HG03175 (cell line): Measurements from ENCODE around the gene ZFAND5.

Experiments used
- ATAC-seq: cut with Tn5 transposase; IDR thresholded peaks from one replicate; pipeline ENCODE4 v1.9.1; 2021; ENCODE audit warnings: mild to moderate bottlenecking, moderate library complexity; ENCODE audit not compliant: unreplicated experiment

ZFAND5 gene

GRCh38 chr9:72327631-72328030 is 37.4 kb downstream of the ZFAND5 start:
- ATAC-seq: peak; percentile 67

- no peak for ATAC-seq
Observed at GRCh38 chr9:72326641-72327040, 38.4 kb downstream of the ZFAND5 start.

GRCh38 chr9:72324974-72325373 is 40.0 kb downstream of the ZFAND5 start:
- no peak for ATAC-seq

- no peak for ATAC-seq
Observed at GRCh38 chr9:72322678-72323077, 42.3 kb downstream of the ZFAND5 start.

GRCh38 chr9:72322259-72322658 is 42.7 kb downstream of the ZFAND5 start:
- no peak for ATAC-seq

DNA sequence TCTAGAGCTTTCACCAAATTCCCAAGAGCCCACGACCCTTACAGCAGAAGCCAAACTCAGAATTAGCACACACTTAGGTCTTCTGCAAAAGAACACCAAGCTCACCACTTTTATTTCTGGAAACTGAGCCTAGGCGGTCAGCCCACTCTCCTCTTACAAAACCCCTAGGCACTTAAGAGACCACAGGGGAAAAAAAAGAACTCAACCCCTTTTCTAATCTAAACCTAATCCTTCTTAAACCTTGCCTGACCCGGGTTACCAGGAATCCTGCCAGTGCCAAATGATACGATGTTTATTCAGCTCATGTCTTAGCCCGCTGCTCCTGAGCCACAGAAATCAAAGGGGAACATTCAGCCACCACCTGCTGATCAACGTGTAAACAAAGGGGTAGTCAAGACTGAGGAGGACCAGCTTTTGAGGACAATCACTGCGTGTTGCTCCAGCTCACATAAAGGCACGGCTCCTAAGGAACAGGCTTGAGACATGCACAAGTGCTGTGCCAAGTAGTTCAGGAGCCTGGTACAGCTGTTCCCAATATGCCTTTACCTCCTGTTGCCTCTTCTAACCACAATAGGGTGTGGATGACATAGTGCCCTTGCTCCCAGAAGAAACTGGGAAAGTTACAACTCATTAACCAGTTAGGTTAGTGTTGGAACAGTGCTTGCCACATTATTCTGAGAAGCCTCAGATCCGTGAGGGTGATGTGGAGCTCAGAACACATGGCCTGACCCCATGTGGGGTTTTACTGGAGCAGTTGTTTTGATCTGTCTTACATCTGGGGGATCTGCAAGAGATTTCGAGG is 49.3 kb downstream of the ZFAND5 start:
- no peak for ATAC-seq

DNA sequence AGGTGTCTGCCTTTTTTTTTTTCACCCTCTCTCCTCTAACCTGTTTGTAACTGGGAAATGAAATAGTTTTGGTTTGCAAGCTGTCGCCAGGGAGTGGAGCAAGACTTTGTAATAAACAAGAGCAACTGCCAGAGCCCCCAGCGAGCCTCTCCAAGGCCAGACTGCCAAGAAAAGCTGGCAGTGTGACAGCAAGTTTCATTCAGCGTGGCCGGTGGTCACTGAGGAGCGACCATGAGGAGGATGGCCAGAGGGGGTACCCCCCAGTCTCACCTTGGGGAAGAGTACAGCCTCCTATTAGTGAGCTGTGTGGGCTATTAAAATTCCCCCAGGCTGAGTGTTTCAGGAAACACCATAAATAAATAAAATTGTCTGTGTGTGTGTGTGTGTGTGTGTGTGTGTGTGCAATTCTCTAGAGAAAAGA is 49.9 kb downstream of the ZFAND5 start:
- no peak for ATAC-seq

DNA sequence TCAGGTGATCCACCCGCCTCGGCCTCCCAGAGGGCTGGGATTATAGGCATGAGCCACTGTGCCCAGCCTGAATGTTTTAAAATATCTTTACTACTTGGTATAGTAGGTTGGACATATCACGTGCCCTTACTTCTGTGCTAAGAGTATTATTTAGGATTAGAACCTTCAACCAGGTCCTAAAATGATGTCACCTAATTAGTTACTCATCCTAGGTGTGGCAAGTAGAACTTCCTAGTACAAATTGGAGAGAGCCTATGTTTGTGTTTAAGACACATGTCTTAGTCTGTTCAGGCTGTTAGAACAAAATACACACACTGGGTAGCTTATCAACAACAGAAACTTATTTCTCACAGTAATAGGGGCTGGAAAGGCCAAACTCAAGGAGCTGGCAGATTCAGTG is 51.5 kb downstream of the ZFAND5 start:
- ATAC-seq: no peak

DNA sequence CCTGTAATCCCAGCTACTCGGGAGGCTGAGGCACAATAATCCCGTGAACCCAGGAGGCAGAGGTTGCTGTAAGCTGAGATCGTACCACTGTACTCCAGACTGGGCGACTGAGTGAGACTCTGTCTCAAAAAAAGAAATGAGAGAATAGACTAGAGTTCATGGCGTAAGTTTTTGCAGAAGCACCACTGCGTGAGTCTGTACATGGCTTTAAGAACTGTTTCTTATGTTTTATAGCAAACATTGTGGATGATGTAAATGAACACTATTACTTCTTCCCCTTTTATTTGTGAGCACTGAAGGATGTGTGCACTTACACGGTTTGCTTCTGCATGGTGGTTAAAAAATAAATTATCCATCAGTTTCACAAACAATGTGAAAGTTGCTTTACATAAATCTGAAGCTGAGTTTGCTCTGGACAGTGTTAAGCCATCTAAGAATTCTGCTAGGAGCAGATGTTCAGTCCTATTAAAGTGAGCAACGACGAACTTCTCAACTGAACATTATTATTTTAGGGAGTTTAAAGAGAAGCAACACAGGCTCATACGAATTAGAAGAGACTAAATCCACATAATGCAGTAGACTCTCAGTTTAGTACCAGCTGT is 52.5 kb downstream of the ZFAND5 start:
- peak; percentile 80 for ATAC-seq

DNA sequence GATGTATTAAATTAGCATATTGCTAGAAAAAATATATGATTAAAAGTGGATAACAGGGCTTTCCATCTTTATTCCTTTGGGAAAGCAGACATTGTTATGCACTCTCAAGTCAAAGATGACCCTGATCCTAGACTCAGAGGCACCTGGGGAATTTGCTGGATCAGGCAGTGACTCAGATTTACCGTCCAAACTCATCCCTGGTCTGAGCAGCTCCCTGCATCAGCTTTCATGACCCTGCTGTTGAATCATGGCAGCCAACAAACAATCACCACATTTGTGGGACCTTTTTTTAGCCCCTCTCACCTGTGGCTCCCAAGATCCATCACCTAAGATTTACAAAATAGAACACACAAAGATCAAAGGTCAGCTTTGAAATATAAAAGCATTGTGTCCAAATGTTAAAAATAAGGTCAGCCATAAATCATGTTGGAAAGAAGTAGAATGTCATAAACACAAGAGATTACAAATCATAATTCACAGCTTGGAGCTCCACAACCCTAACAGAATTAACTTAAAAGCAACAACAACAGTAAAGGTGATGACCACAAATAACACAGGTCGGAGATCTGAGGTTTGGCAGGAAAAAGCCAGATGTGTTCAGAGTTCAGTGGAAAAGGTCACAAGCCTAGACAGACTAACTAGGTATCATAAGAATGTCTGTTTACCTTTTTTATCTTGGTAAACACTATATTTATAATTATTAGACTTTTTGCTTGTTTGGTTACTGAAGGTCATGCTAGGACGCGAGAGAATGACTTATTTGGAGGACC is 55.5 kb downstream of the ZFAND5 start:
- ATAC-seq: no peak

GRCh38 chr9:72306761-72307160 is 58.2 kb downstream of the ZFAND5 start:
- ATAC-seq: no peak

- peak; percentile 7 for ATAC-seq
Observed at GRCh38 chr9:72305707-72306106, 59.3 kb downstream of the ZFAND5 start.

DNA sequence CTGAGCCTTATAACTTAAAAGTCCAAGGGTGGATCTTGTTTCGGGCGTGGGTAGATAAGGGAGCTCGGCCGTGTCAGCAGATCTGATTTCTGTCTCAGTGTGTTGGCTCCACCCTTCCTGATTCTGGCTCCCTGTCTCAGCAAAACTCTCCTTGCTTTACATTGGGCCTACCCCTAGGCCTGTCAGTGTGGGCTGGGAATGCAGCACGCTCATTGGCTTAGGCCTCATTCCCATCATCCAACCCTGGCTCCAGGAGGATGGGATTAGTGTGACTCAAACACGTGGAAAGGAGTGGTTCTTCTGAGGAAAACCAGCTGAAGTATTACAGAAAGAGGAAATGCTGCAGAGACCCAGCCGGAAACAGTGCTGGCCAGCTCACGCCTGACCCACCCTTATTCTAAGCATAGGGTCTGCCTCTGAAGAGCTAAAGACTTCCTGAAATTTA is 59.9 kb downstream of the ZFAND5 start:
- peak; percentile 83 for ATAC-seq

- no peak for ATAC-seq
Observed at GRCh38 chr9:72304538-72304937, 60.5 kb downstream of the ZFAND5 start.
